ENCODE data around the gene FLII. TPM values are rescaled to one million over a fixed set of nuclear protein-coding genes. Genes with fewer than 3 reads are reported as not detected.

The FLII gene
- total and polyA plus RNA-seq, 2 experiments from 2014 or later = 210 to 303 TPM

- peak in 1 of 2 donors; percentile 28 for DNase-seq (ENCODE audit: low read depth in 1 of 2, low spot score in 1 of 2)
These were observed 27.4 kb downstream of the FLII start for GRCh38 chr17:18231164-18231563.

GRCh38 chr17:18230288-18231141, 28.0 kb downstream of the FLII start:
- Histone ChIP-seq H3K4me3 (no peak overlapping the region), H3K9me3 (ENCODE audit: low read depth) (no peaks in the 10 kb centered on the region), H3K27me3 (no peaks in the 10 kb centered on the region), H3K36me3 (peaks cover 8% of the 10 kb centered on the region), H3K4me1 (ENCODE audit: low read depth) (peaks cover 13% of the 10 kb centered on the region), H3K27ac (no peak overlapping the region)
- no peak for TF ChIP-seq CTCF (IDR thresholded peaks at IDR 0.05; ENCODE audit: low read depth, low read length)
- DNase-seq (ENCODE audit: low read depth in 1 of 2, low spot score in 1 of 2) = no peak

More at GRCh38 chr17:18231164-18231563, 27.4 kb downstream of the FLII start:
- H3K9me3 ChIP-seq (ENCODE audit: low read depth) = no peaks in the 10 kb centered on the region
- no peak overlapping the region for H3K4me3 ChIP-seq
- peaks cover 11% of the 10 kb centered on the region for H3K4me1 ChIP-seq (ENCODE audit: low read depth)
- no peak overlapping the region for H3K27ac ChIP-seq
- H3K27me3 ChIP-seq = no peaks in the 10 kb centered on the region
- H3K36me3 ChIP-seq = peaks cover 14% of the 10 kb centered on the region
- TF ChIP-seq CTCF (IDR thresholded peaks at IDR 0.05; ENCODE audit: low read depth, low read length) = no peak

- Histone ChIP-seq H3K36me3 (peaks cover 8% of the 10 kb centered on the region), H3K9me3 (ENCODE audit: low read depth) (no peaks in the 10 kb centered on the region), H3K4me1 (ENCODE audit: low read depth) (peaks cover 14% of the 10 kb centered on the region), H3K27ac (no peak overlapping the region), H3K4me3 (no peak overlapping the region), H3K27me3 (no peaks in the 10 kb centered on the region)
- TF ChIP-seq CTCF (IDR thresholded peaks at IDR 0.05; ENCODE audit: low read depth, low read length) = no peak
- DNase-seq (ENCODE audit: low read depth in 1 of 2, low spot score in 1 of 2) = no peak
These were observed 28.8 kb downstream of the FLII start for GRCh38 chr17:18229771-18230170.

GRCh38 chr17:18229254-18229653, 29.3 kb downstream of the FLII start:
- no peak for DNase-seq (ENCODE audit: low read depth in 1 of 2, low spot score in 1 of 2)
- H3K4me1 ChIP-seq (ENCODE audit: low read depth) = peaks cover 19% of the 10 kb centered on the region
- no peaks in the 10 kb centered on the region for H3K27me3 ChIP-seq
- H3K36me3 ChIP-seq = peaks cover 3% of the 10 kb centered on the region
- no peak for TF ChIP-seq CTCF (IDR thresholded peaks at IDR 0.05; ENCODE audit: low read depth, low read length)
- no peak overlapping the region for H3K4me3 ChIP-seq
- no peaks in the 10 kb centered on the region for H3K9me3 ChIP-seq (ENCODE audit: low read depth)
- H3K27ac ChIP-seq = no peak overlapping the region

GRCh38 chr17:18228176-18228682, 30.3 kb downstream of the FLII start:
- H3K4me3 ChIP-seq = no peak overlapping the region
- no peaks in the 10 kb centered on the region for H3K9me3 ChIP-seq (ENCODE audit: low read depth)
- TF ChIP-seq CTCF (IDR thresholded peaks at IDR 0.05; ENCODE audit: low read depth, low read length) = no peak
- no peak for DNase-seq (ENCODE audit: low read depth in 1 of 2, low spot score in 1 of 2)
- H3K36me3 ChIP-seq = no peaks in the 10 kb centered on the region
- no peak overlapping the region for H3K27ac ChIP-seq
- H3K4me1 ChIP-seq (ENCODE audit: low read depth) = peaks cover 20% of the 10 kb centered on the region
- H3K27me3 ChIP-seq = no peaks in the 10 kb centered on the region

Measured in cardiac muscle cell (in vitro differentiated cells and primary cell).